Skeletal muscle satellite cell (primary cell): Measurements from ENCODE around the gene AUP1.
A peak's percentile ranks its signal among the peaks of the same experiment; 100 is the strongest.

Source experiments
- H3K27me3 ChIP-seq: 2 replicates; pipeline ENCODE4 v1.7.0; 2013; ENCODE audit warnings: low read length; ENCODE audit not compliant: control insufficient read depth, insufficient read depth
- H3K36me3 ChIP-seq: 2 replicates; pipeline ENCODE4 v1.7.0; 2013; ENCODE audit warnings: mild to moderate bottlenecking, control low read depth, low read length; ENCODE audit not compliant: insufficient read depth
- H3K4me1 ChIP-seq: 2 replicates; pipeline ENCODE4 v1.7.0; 2013; ENCODE audit warnings: low read length; ENCODE audit not compliant: control insufficient read depth, insufficient read depth
- H3K4me2 ChIP-seq: 2 replicates; pipeline ENCODE4 v1.7.0; 2013; ENCODE audit warnings: mild to moderate bottlenecking, low read length
- H3K4me3 ChIP-seq: 2 replicates; pipeline ENCODE4 v1.7.0; 2013; ENCODE audit warnings: low read length
- H3K9ac ChIP-seq: 2 replicates; pipeline ENCODE4 v1.7.0; 2013; ENCODE audit warnings: mild to moderate bottlenecking, low read depth, low read length, moderate library complexity
- H3K9me3 ChIP-seq: replicated peaks from 2 replicates; pipeline ENCODE4 v1.7.0; 2013; ENCODE audit warnings: mild to moderate bottlenecking, control low read depth, low read length

Gene AUP1

DNA sequence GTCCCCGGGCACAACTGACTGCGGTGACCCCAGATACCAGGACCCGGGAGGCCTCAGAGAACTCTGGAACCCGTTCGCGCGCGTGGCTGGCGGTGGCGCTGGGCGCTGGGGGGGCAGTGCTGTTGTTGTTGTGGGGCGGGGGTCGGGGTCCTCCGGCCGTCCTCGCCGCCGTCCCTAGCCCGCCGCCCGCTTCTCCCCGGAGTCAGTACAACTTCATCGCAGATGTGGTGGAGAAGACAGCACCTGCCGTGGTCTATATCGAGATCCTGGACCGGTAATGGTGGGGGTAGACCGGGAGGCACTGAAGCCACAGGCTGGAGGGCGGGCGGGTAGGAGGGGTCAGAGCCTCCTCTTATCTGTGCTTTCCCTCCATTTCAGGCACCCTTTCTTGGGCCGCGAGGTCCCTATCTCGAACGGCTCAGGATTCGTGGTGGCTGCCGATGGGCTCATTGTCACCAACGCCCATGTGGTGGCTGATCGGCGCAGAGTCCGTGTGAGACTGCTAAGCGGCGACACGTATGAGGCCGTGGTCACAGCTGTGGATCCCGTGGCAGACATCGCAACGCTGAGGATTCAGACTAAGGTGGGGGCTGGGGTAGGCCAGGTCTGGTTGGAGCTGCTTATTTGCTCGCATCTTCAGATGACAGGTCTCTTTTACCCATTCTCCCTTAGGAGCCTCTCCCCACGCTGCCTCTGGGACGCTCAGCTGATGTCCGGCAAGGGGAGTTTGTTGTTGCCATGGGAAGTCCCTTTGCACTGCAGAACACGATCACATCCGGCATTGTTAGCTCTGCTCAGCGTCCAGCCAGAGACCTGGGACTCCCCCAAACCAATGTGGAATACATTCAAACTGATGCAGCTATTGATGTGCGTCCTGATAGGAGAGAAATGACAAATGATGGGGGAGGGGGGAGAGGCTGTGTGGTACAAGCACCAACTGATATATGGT, 1.0 kb upstream of the AUP1 start:
- peaks cover 45% of the 10 kb centered on the region for H3K36me3 ChIP-seq

DNA sequence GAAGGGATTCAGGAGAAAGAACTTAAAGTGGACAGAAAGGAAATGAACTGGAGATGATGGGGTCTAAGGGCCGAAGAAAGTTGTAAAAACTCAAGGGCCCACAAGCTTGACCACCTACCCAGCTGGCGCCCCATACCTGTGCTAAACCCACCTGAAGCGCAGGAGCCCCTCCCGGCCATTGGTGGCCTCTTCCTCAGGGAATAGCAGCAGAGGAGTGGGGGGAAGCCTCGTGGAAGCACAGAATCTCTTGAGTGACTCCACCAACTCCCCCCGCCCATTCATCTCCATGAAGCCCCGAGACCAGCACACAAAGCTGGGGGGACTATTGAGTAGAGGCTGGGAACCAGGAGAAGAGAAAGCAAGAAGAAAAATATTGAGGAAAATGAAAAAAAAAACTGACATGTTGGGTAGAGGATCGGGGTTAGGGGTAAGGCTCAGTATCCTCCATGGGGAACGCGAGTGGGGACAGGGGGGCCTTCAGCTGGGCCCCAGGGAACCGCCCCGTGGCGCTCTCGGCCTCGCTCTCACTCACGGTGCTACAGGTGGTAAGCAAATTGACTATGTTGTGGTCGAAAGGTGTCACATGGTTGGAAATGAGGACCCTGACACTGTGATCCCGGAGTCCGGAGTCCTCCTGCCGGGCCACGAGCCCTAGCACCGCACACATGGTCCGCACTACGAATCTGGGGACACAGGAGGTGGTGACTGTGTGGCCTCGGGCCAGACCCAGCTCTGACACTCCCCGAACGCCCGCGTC, 728 bp downstream of the AUP1 start:
- Histone ChIP-seq H3K4me2 (peak overlapping the region; percentile 87), H3K4me3 (peak overlapping the region; percentile 85), H3K9ac (peak overlapping the region; percentile 93), H3K36me3 (peaks cover 43% of the 10 kb centered on the region), H3K9me3 (no peaks in the 10 kb centered on the region), H3K4me1 (peaks cover 20% of the 10 kb centered on the region), H3K27me3 (no peaks in the 10 kb centered on the region)

More for the DNA sequence above, 1.0 kb upstream of the AUP1 start:
- Histone ChIP-seq H3K27me3 (no peaks in the 10 kb centered on the region), H3K9ac (peak overlapping the region; percentile 85), H3K4me3 (peak overlapping the region; percentile 85), H3K4me2 (peak overlapping the region; percentile 99), H3K4me1 (peaks cover 20% of the 10 kb centered on the region), H3K9me3 (no peaks in the 10 kb centered on the region)

- H3K9ac ChIP-seq: no peak overlapping the region
- H3K4me1 ChIP-seq: peaks cover 20% of the 10 kb centered on the region
- H3K36me3 ChIP-seq: peaks cover 35% of the 10 kb centered on the region
- peak overlapping the region; percentile 87 for H3K4me2 ChIP-seq
- H3K9me3 ChIP-seq: no peaks in the 10 kb centered on the region
- H3K27me3 ChIP-seq: no peaks in the 10 kb centered on the region
- peak overlapping the region; percentile 85 for H3K4me3 ChIP-seq
Measured at GRCh38 chr2:74527741-74528140, 1.8 kb downstream of the AUP1 start.

DNA sequence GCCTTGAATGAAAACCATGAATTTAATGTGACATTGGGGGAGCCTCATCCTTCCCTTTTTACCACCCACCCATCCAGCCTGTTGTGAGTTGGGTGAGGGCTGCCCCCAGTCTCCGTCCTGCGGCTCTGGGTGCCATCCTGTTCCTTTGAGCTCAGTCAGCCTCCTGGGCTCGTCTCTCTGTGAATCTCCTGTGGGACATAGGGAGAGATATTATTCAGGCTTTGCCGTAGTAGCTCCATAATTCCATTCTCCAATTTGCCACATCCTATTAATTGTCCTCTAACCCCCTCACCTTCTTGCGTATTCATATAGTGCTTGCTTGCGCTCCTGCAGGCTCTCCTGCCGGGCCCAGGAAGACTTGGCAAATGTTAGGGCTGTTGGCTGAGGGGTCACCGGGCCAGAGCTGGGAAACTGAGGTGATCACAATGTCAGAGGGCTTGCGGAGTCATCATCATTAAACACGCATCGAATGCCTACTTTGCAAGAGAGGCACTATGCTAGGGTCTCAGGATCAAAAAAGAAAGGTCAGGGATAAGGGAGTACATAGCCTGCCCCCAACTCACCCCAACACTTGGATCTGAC, 2.8 kb downstream of the AUP1 start:
- H3K27me3 ChIP-seq: no peaks in the 10 kb centered on the region
- H3K36me3 ChIP-seq: peaks cover 31% of the 10 kb centered on the region
- no peak overlapping the region for H3K4me2 ChIP-seq
- H3K9me3 ChIP-seq: no peaks in the 10 kb centered on the region
- H3K9ac ChIP-seq: no peak overlapping the region
- no peak overlapping the region for H3K4me3 ChIP-seq
- H3K4me1 ChIP-seq: peaks cover 20% of the 10 kb centered on the region

- H3K4me2 ChIP-seq: no peak within 1 kb of the TSS
- no peak within 1 kb of the TSS for H3K4me3 ChIP-seq
Measured at GRCh38 chr2:74525717-74526648, 3.5 kb downstream of the AUP1 start, which contains the start of gene DQX1. DQX1 (minus strand) TSS chr2:74526231; CDS start chr2:74525729, 502 bp downstream.

GRCh38 chr2:74524955-74525716, 4.4 kb downstream of the AUP1 start:
- H3K4me3 ChIP-seq: no peak overlapping the region
- no peak overlapping the region for H3K4me2 ChIP-seq
- peaks cover 8% of the 10 kb centered on the region for H3K4me1 ChIP-seq
- peaks cover 3% of the 10 kb centered on the region for H3K27me3 ChIP-seq
- no peaks in the 10 kb centered on the region for H3K9me3 ChIP-seq
- no peak overlapping the region for H3K9ac ChIP-seq
- peaks cover 31% of the 10 kb centered on the region for H3K36me3 ChIP-seq

More at GRCh38 chr2:74525717-74526648, 3.5 kb downstream of the AUP1 start, which contains the start of gene DQX1:
- Histone ChIP-seq H3K36me3 (peaks cover 31% of the 10 kb centered on the region), H3K27me3 (no peaks in the 10 kb centered on the region), H3K9me3 (no peaks in the 10 kb centered on the region), H3K9ac (no peak within 1 kb of the TSS), H3K4me1 (peaks cover 13% of the 10 kb centered on the region)

- Histone ChIP-seq H3K36me3 (peaks cover 31% of the 10 kb centered on the region), H3K4me2 (no peak overlapping the region), H3K9me3 (no peaks in the 10 kb centered on the region), H3K4me3 (no peak overlapping the region), H3K9ac (no peak overlapping the region), H3K27me3 (peaks cover 14% of the 10 kb centered on the region), H3K4me1 (peaks cover 8% of the 10 kb centered on the region)
Measured at GRCh38 chr2:74524005-74524404, 5.5 kb downstream of the AUP1 start.

DNA sequence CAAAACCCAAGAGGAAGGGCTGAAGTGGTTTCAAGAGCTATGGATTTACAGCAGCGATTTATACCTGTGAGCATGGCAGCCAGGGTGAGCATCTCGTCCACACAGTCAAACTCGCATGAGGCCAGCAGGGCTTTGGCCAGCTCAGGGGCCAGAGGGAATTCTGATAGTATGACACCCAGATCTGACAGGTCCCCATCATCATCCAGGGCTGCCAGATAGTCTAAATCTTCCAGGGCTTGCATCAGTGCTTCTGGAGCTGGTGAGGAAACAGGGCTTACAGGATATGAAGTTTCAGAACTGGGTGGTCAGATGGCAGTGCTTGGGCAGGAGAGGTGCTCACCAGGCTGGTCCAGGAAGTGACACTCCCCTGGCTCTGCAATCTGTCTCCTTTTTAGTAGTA, 7.0 kb downstream of the AUP1 start:
- Histone ChIP-seq H3K27me3 (peaks cover 29% of the 10 kb centered on the region), H3K4me2 (no peak overlapping the region), H3K4me1 (no peaks in the 10 kb centered on the region), H3K36me3 (peaks cover 22% of the 10 kb centered on the region), H3K9me3 (no peaks in the 10 kb centered on the region), H3K4me3 (no peak overlapping the region), H3K9ac (no peak overlapping the region)

GRCh38 chr2:74516650-74517049, 12.9 kb downstream of the AUP1 start:
- H3K4me2 ChIP-seq: no peak overlapping the region
- no peaks in the 10 kb centered on the region for H3K36me3 ChIP-seq
- peaks cover 1% of the 10 kb centered on the region for H3K4me1 ChIP-seq
- no peak overlapping the region for H3K4me3 ChIP-seq
- H3K9me3 ChIP-seq: peaks cover 5% of the 10 kb centered on the region
- peaks cover 77% of the 10 kb centered on the region for H3K27me3 ChIP-seq
- no peak overlapping the region for H3K9ac ChIP-seq

GRCh38 chr2:74515981-74516633, 13.4 kb downstream of the AUP1 start:
- Histone ChIP-seq H3K27me3 (peaks cover 77% of the 10 kb centered on the region), H3K4me3 (peak overlapping the region; percentile 55), H3K9me3 (peaks cover 5% of the 10 kb centered on the region), H3K4me1 (peaks cover 7% of the 10 kb centered on the region), H3K36me3 (no peaks in the 10 kb centered on the region), H3K9ac (no peak overlapping the region), H3K4me2 (peak overlapping the region; percentile 64)
